Loucy (cell line): ENCODE data around the gene CPT1C.

ENCODE experiments used
- H2AFZ ChIP-seq: fragments of 200-600 bp; sonication (generic); 2 replicates; pipeline ENCODE4 v1.6.0; 2016; ENCODE audit warnings: antibody characterized with exemption, mild to moderate bottlenecking, low read length, moderate library complexity
- H3F3A ChIP-seq: fragments of 200-600 bp; 2 replicates; pipeline ENCODE4 v1.6.0; 2016; ENCODE audit warnings: antibody characterized with exemption, low read depth, mild to moderate bottlenecking
- H3K27me3 ChIP-seq: fragments of 200-600 bp; sonication (generic); 2 replicates; pipeline ENCODE4 v1.6.1; 2014; ENCODE audit warnings: low read length, mild to moderate bottlenecking; ENCODE audit not compliant: insufficient read depth, poor library complexity, severe bottlenecking
- H3K36me3 ChIP-seq: fragments of 200-600 bp; sonication (generic); 2 replicates; pipeline ENCODE4 v1.6.1; 2016; ENCODE audit warnings: low read length; ENCODE audit not compliant: insufficient read depth
- H3K4me1 ChIP-seq: fragments of 200-600 bp; sonication (generic); 2 replicates; pipeline ENCODE4 v1.5.1; 2014; ENCODE audit warnings: low read length, mild to moderate bottlenecking; ENCODE audit not compliant: insufficient read depth, poor library complexity, severe bottlenecking
- H3K4me2 ChIP-seq: fragments of 200-600 bp; sonication (generic); 2 replicates; pipeline ENCODE4 v1.6.0; 2014; ENCODE audit warnings: antibody characterized with exemption, low read length, low read depth, mild to moderate bottlenecking; ENCODE audit not compliant: poor library complexity, severe bottlenecking
- H3K4me3 ChIP-seq: fragments of 200-600 bp; sonication (generic); 2 replicates; pipeline ENCODE4 v1.5.1; 2014; ENCODE audit warnings: low read length, mild to moderate bottlenecking, mixed read lengths; ENCODE audit not compliant: poor library complexity, severe bottlenecking
- H3K79me2 ChIP-seq: fragments of 200-600 bp; sonication (generic); 2 replicates; pipeline ENCODE4 v1.6.1; 2014; ENCODE audit warnings: low read length; ENCODE audit not compliant: insufficient read depth
- H3K9ac ChIP-seq: fragments of 200-600 bp; sonication (generic); 2 replicates; pipeline ENCODE4 v1.6.0; 2014; ENCODE audit warnings: mild to moderate bottlenecking, low read depth, low read length, moderate library complexity; ENCODE audit not compliant: poor library complexity, severe bottlenecking
- H3K9me2 ChIP-seq: fragments of 200-600 bp; sonication (generic); replicated peaks from 2 replicates; pipeline ENCODE4 v1.6.1; 2016; ENCODE audit warnings: low read depth, low read length, mixed read lengths
- H3K9me3 ChIP-seq: fragments of 200-600 bp; sonication (generic); 2 replicates; pipeline ENCODE4 v1.6.1; 2014; ENCODE audit warnings: mild to moderate bottlenecking, antibody characterized with exemption, low read length, low read depth; ENCODE audit not compliant: insufficient read depth
- H4K20me1 ChIP-seq: fragments of 200-600 bp; sonication (generic); 2 replicates; pipeline ENCODE4 v1.6.0; 2014; ENCODE audit warnings: antibody characterized with exemption, low read length, mild to moderate bottlenecking; ENCODE audit not compliant: insufficient read depth, poor library complexity, severe bottlenecking
- CTCF ChIP-seq: fragments of 200-600 bp; sonication (generic); conservative IDR thresholded peaks from 2 replicates; pipeline ENCODE4 v1.5.1; 2014; ENCODE audit warnings: mild to moderate bottlenecking, antibody characterized with exemption, low read length
- EZH2phosphoT487 ChIP-seq: fragments of 200-600 bp; IDR thresholded peaks from 2 replicates; pipeline ENCODE4 v1.6.1; 2018; ENCODE audit warnings: antibody characterized with exemption, mild to moderate bottlenecking, moderate library complexity, borderline replicate concordance

The CPT1C gene

GRCh38 chr19:49665036-49665350 lies 25.9 kb upstream of the CPT1C start:
- Histone ChIP-seq H3K27me3 (no peaks in the 10 kb centered on the region), H3K9ac (peak overlapping the region; percentile 91), H3K9me3 (no peaks in the 10 kb centered on the region), H4K20me1 (peaks cover 17% of the 10 kb centered on the region), H3K4me3 (peak overlapping the region; percentile 97), H3K36me3 (peaks cover 23% of the 10 kb centered on the region; the same call in 1 of the 2 replicates), H2AFZ (peak overlapping the region; percentile 95; the same call in 1 of the 2 replicates), H3K79me2 (peaks cover 42% of the 10 kb centered on the region), H3K4me2 (peak overlapping the region; percentile 93), H3K4me1 (peaks cover 21% of the 10 kb centered on the region), H3K9me2 (no peaks in the 10 kb centered on the region), H3F3A (no peaks in the 10 kb centered on the region)
- no peak for TF ChIP-seq CTCF
- TF ChIP-seq EZH2phosphoT487, result no peak

GRCh38 chr19:49665351-49666119 lies 25.4 kb upstream of the CPT1C start, which contains the start of the genes BCL2L12 and IRF3:
Gene BCL2L12 (plus strand): TSS chr19:49665933. CDS start chr19:49666693, 760 bp downstream.
Gene IRF3 (minus strand): TSS chr19:49665857. CDS start chr19:49664838, 1,019 bp downstream.
- Histone ChIP-seq H3K27me3 (no peaks in the 10 kb centered on the region), H3K4me3 (peak within 1 kb of the TSS; percentile 97), H3K36me3 (peaks cover 20% of the 10 kb centered on the region; the same call in 1 of the 2 replicates), H3K9me3 (no peaks in the 10 kb centered on the region), H3K9me2 (no peaks in the 10 kb centered on the region), H3K4me2 (peak within 1 kb of the TSS; percentile 93), H3K79me2 (peaks cover 42% of the 10 kb centered on the region), H4K20me1 (peaks cover 17% of the 10 kb centered on the region), H3F3A (no peaks in the 10 kb centered on the region), H3K9ac (peak within 1 kb of the TSS; percentile 91), H3K4me1 (peaks cover 21% of the 10 kb centered on the region), H2AFZ (peak within 1 kb of the TSS; percentile 95)
- TF ChIP-seq EZH2phosphoT487, result no peak
- no peak for TF ChIP-seq CTCF

GRCh38 chr19:49666120-49666444 lies 24.8 kb upstream of the CPT1C start:
- Histone ChIP-seq H3F3A (no peaks in the 10 kb centered on the region), H3K36me3 (peaks cover 19% of the 10 kb centered on the region; the same call in 1 of the 2 replicates), H3K4me3 (peak overlapping the region; percentile 97), H2AFZ (peak overlapping the region; percentile 81), H3K27me3 (no peaks in the 10 kb centered on the region), H3K4me2 (peak overlapping the region; percentile 93), H3K9me2 (no peaks in the 10 kb centered on the region), H3K79me2 (peaks cover 42% of the 10 kb centered on the region), H3K9ac (peak overlapping the region; percentile 91), H3K4me1 (peaks cover 21% of the 10 kb centered on the region), H3K9me3 (no peaks in the 10 kb centered on the region), H4K20me1 (peaks cover 17% of the 10 kb centered on the region)
- no peak for TF ChIP-seq EZH2phosphoT487
- TF ChIP-seq CTCF, result peak; percentile 23
